Right atrium auricular region (tissue), 2 donors: Measurements from ENCODE around the gene RALGAPB. TPM values are rescaled to one million over a fixed set of nuclear protein-coding genes. Genes with fewer than 3 reads are reported as not detected.

Source experiments
- DNase-seq: peaks from one replicate; pipeline ENCODE4 v3.0.0-alpha.2; 2019; ENCODE audit warnings: low spot score
- H3K27ac ChIP-seq, 2 donors: fragments of 200-600 bp; sonication (generic); 1 replicate in 1 of 2; 2 replicates in 1 of 2; pipeline ENCODE4 v1.5.1; 2016 to 2019
- H3K27me3 ChIP-seq, 2 donors: fragments of 200-600 bp; sonication (generic); one replicate each; pipeline versions ENCODE4 v1.5.1 to v1.6.0; 2017 to 2019
- H3K36me3 ChIP-seq: fragments of 200-600 bp; sonication (generic); one replicate; pipeline ENCODE4 v1.5.1; 2016
- H3K4me1 ChIP-seq, 2 donors: fragments of 200-600 bp; sonication (generic); one replicate each; pipeline versions ENCODE4 v1.5.1 to v1.6.0; 2017 to 2019
- H3K4me3 ChIP-seq, 2 donors: fragments of 200-600 bp; sonication (generic); 1 replicate in 1 of 2; 2 replicates in 1 of 2; pipeline ENCODE4 v1.5.1; 2017 to 2019; ENCODE audit warnings: mild to moderate bottlenecking in 1 of 2, moderate library complexity in 1 of 2
- H3K9me3 ChIP-seq, 2 donors: fragments of 200-600 bp; sonication (generic); one replicate each; pipeline ENCODE4 v1.5.1; 2019
- total RNA-seq, 2 donors: library from RNA; depleted of rRNA; stranded (reverse); fragments of >200 nt; gene quantifications; one replicate each; pipeline ENCODE4 v1.1.0, GENCODE V29; 2016
- TF ChIP-seq, protein P1 (sequence below), 2 donors: fragments of 200-600 bp; sonication (generic); IDR thresholded peaks; one replicate each; pipeline ENCODE4 v1.5.1; 2019; ENCODE audit warnings: antibody characterized with exemption in 2 of 2

The RALGAPB gene
- total RNA-seq, 2 donors from 2014 or later = 24.6 to 24.8 TPM

DNA sequence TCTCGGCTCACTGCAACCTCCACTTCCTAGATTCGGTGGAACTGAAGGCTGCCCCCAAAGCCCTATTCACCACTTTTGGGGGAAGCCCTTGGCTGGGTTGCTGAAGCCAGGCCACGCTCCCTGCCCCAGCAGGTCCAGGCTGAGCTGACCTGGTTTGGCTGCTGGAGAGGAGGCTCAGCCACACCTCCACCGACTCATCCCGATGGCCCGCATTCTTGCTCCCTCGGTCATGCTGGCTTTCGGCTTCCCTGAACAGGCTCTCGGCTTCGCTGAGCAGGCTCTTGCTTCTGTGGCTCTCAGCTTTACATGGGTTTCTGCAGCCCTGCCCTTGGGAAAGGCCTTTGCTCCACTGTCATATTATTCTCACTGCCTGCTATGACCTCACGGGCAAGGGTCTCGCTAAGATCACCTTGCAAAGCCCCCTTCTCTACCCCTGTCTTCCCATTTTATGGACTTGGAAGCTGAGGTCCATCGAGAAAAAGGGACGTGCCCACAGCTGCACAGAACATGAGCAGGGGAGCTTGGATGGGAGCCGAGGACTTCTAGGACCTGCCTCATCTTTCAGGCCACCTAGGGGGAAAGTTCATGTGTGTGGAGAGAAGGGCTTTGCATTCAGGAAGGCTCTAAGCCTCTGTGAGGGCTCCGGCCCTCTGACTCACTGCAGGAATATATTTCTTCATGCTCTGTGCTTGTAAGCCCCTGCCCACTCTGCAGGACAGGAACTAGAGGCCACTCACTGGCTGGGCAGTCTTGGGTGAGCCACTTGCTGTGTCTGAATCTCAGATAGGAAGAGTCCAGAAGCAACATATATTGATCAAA is 144.6 kb downstream of the RALGAPB start:
- Histone ChIP-seq H3K27me3 (no peaks in the 10 kb centered on the region), H3K4me1 (no peaks in the 10 kb centered on the region), H3K27ac (no peak overlapping the region), H3K9me3 (no peaks in the 10 kb centered on the region), H3K36me3 (no peaks in the 10 kb centered on the region), H3K4me3 (no peak overlapping the region)
- DNase-seq = no peak
- TF ChIP-seq, protein P1, sequence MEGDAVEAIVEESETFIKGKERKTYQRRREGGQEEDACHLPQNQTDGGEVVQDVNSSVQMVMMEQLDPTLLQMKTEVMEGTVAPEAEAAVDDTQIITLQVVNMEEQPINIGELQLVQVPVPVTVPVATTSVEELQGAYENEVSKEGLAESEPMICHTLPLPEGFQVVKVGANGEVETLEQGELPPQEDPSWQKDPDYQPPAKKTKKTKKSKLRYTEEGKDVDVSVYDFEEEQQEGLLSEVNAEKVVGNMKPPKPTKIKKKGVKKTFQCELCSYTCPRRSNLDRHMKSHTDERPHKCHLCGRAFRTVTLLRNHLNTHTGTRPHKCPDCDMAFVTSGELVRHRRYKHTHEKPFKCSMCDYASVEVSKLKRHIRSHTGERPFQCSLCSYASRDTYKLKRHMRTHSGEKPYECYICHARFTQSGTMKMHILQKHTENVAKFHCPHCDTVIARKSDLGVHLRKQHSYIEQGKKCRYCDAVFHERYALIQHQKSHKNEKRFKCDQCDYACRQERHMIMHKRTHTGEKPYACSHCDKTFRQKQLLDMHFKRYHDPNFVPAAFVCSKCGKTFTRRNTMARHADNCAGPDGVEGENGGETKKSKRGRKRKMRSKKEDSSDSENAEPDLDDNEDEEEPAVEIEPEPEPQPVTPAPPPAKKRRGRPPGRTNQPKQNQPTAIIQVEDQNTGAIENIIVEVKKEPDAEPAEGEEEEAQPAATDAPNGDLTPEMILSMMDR (IDR thresholded peaks at IDR 0.05) = no peak

DNA sequence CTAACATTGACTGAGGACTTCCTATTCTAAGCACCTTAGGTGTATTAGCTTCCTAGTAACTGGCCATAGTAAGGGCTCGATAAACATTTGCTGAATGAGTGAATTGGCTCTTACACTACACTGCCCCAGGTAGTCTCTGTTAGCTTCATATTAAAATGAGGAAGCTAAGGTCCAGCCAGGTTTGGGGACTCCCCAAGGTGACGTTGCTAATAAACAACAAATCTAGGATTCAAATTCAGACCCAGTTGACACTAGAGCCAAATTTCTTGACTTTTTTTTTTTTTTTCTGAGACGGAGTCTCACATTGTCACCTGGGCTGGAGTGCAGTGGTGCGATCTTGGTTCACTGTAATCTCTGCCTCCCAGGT is 145.2 kb downstream of the RALGAPB start:
- DNase-seq = no peak
- H3K27ac ChIP-seq = no peak overlapping the region
- H3K27me3 ChIP-seq = no peaks in the 10 kb centered on the region
- no peaks in the 10 kb centered on the region for H3K4me1 ChIP-seq
- no peaks in the 10 kb centered on the region for H3K36me3 ChIP-seq
- TF ChIP-seq, protein P1 (IDR thresholded peaks at IDR 0.05) = no peak
- H3K4me3 ChIP-seq = no peak overlapping the region
- no peaks in the 10 kb centered on the region for H3K9me3 ChIP-seq

- Histone ChIP-seq H3K4me3 (no peak overlapping the region), H3K27me3 (no peaks in the 10 kb centered on the region), H3K9me3 (peaks cover 0 to 8% of the 10 kb centered on the region in 2 donors), H3K27ac (no peak overlapping the region), H3K4me1 (no peaks in the 10 kb centered on the region), H3K36me3 (no peaks in the 10 kb centered on the region)
- TF ChIP-seq, protein P1 (IDR thresholded peaks at IDR 0.05) = no peak
- no peak for DNase-seq
These were observed 147.8 kb downstream of the RALGAPB start for GRCh38 chr20:38620441-38620840.

DNA sequence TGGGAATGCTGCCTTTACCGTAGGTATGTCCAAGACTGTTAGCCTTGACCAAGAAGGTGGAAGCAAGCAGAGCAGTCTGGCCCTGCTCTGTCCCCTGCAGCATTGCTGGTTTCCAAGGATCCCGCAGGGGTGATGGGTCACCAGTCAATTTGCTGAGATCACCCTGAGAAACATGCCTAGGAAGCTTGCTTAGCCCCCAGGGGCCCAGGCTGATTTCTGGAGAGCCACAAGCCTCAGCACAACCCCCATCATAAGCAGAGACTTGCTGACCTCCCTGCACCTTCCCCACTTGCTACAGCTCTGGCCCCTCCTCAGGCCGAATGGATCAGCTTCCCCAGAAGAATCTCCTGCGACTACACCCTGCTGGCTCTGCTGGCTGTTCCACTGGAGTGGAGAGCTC is 150.4 kb downstream of the RALGAPB start:
- Histone ChIP-seq H3K4me1 (no peaks in the 10 kb centered on the region), H3K4me3 (no peak overlapping the region), H3K27me3 (no peaks in the 10 kb centered on the region), H3K36me3 (no peaks in the 10 kb centered on the region), H3K9me3 (peaks cover 0 to 8% of the 10 kb centered on the region in 2 donors), H3K27ac (no peak overlapping the region)
- TF ChIP-seq, protein P1 (IDR thresholded peaks at IDR 0.05) = no peak
- no peak for DNase-seq

DNA sequence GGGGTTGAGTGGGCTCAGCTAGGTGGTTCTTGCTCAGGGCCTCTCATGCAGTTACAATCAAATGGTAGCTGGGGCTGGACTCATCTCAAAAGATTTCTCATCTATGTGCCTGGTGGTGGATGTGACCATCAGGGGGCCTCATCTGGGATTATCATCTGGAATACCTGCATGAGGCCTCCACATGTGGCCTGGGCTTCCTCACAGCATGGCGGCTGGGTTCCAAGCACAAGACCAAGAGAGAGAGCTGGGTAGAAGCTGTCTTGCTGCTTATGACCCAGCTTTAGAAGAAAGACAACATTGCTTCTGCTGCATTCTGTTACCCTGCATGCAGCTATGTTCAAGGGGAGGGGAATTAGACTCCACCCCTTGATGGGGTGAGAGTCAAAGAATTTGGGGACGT is 151.4 kb downstream of the RALGAPB start:
- Histone ChIP-seq H3K4me3 (no peak overlapping the region), H3K27ac (no peak overlapping the region), H3K9me3 (peaks cover 0 to 8% of the 10 kb centered on the region in 2 donors), H3K27me3 (no peaks in the 10 kb centered on the region), H3K36me3 (no peaks in the 10 kb centered on the region), H3K4me1 (no peaks in the 10 kb centered on the region)
- DNase-seq = no peak
- TF ChIP-seq, protein P1 (IDR thresholded peaks at IDR 0.05) = no peak

- Histone ChIP-seq H3K9me3 (peaks cover 0 to 8% of the 10 kb centered on the region in 2 donors), H3K27me3 (no peaks in the 10 kb centered on the region), H3K4me1 (no peaks in the 10 kb centered on the region), H3K36me3 (no peaks in the 10 kb centered on the region), H3K4me3 (no peak overlapping the region), H3K27ac (no peak overlapping the region)
- TF ChIP-seq, protein P1 (IDR thresholded peaks at IDR 0.05) = no peak
- no peak for DNase-seq
These were observed 153.3 kb downstream of the RALGAPB start for GRCh38 chr20:38625896-38626295.
